H9 (cell line): ENCODE measurements around the gene EXPH5. TPM values are rescaled to one million over a fixed set of nuclear protein-coding genes. Genes with fewer than 3 reads are reported as not detected.

ENCODE experiments used
- DNase-seq: peaks from one replicate; pipeline ENCODE4 v3.0.0-alpha.2; 2017
- H2AFZ ChIP-seq: one replicate; pipeline ENCODE4 v1.6.1; 2013; ENCODE audit warnings: mild to moderate bottlenecking, low read length, control low read depth, moderate library complexity
- H2AK5ac ChIP-seq: 2 replicates; pipeline ENCODE4 v1.6.1; 2013; ENCODE audit warnings: low read length, control low read depth, mixed read lengths; ENCODE audit not compliant: insufficient read length
- H2BK120ac ChIP-seq: one replicate; pipeline ENCODE4 v1.6.1; 2013; ENCODE audit warnings: low read depth, mild to moderate bottlenecking, low read length, control low read depth, inconsistent platforms; ENCODE audit not compliant: poor library complexity, severe bottlenecking
- H2BK12ac ChIP-seq: 2 replicates; pipeline ENCODE4 v1.6.1; 2013; ENCODE audit warnings: low read length, control low read depth, mixed read lengths, low read depth; ENCODE audit not compliant: insufficient read length
- H2BK15ac ChIP-seq: 2 replicates; pipeline ENCODE4 v1.6.1; 2013; ENCODE audit warnings: low read depth, low read length, control low read depth
- H2BK20ac ChIP-seq: one replicate; pipeline ENCODE4 v1.6.1; 2013; ENCODE audit warnings: low read depth, mild to moderate bottlenecking, low read length, control low read depth, inconsistent platforms; ENCODE audit not compliant: poor library complexity, severe bottlenecking
- H2BK5ac ChIP-seq: 2 replicates; pipeline ENCODE4 v1.6.1; 2013; ENCODE audit warnings: low read length, control low read depth, mixed read lengths; ENCODE audit not compliant: insufficient read length
- H3K14ac ChIP-seq: 2 replicates; pipeline ENCODE4 v1.6.1; 2013; ENCODE audit warnings: low read length, control low read depth; ENCODE audit not compliant: insufficient read depth
- H3K18ac ChIP-seq: 2 replicates; pipeline ENCODE4 v1.6.1; 2013; ENCODE audit warnings: low read depth, mild to moderate bottlenecking, mixed read lengths, low read length, control low read depth; ENCODE audit not compliant: insufficient read length
- H3K23ac ChIP-seq: 2 replicates; pipeline ENCODE4 v1.6.1; 2013; ENCODE audit warnings: low read length, control low read depth, mixed read lengths, low read depth; ENCODE audit not compliant: insufficient read length
- H3K23me2 ChIP-seq: 2 replicates; pipeline ENCODE4 v1.6.1; 2013; ENCODE audit warnings: low read depth, mild to moderate bottlenecking, mixed read lengths, low read length, control low read depth; ENCODE audit not compliant: insufficient read length, poor library complexity, severe bottlenecking
- H3K27ac ChIP-seq: 2 replicates; pipeline ENCODE4 v1.5.1; 2013; ENCODE audit warnings: low read length, control low read depth, mixed read lengths, low read depth; ENCODE audit not compliant: insufficient read length
- H3K27me3 ChIP-seq: 2 replicates; pipeline ENCODE4 v1.6.1; 2013; ENCODE audit warnings: low read length, control low read depth, inconsistent platforms; ENCODE audit not compliant: insufficient read depth
- H3K4ac ChIP-seq: 2 replicates; pipeline ENCODE4 v1.6.1; 2013; ENCODE audit warnings: low read depth, mild to moderate bottlenecking, control low read depth, inconsistent platforms, low read length, moderate library complexity
- H3K4me1 ChIP-seq: 2 replicates; pipeline ENCODE4 v1.6.1; 2013; ENCODE audit warnings: low read length, control low read depth, inconsistent platforms; ENCODE audit not compliant: insufficient read depth
- H3K4me2 ChIP-seq: 2 replicates; pipeline ENCODE4 v1.6.1; 2013; ENCODE audit warnings: low read length, control low read depth, mixed read lengths; ENCODE audit not compliant: insufficient read length, insufficient read depth
- H3K56ac ChIP-seq: 2 replicates; pipeline ENCODE4 v1.6.1; 2013; ENCODE audit warnings: low read depth, mild to moderate bottlenecking, mixed read lengths, low read length, control low read depth; ENCODE audit not compliant: insufficient read length
- H3K79me1 ChIP-seq: 2 replicates; pipeline ENCODE4 v1.6.1; 2013; ENCODE audit warnings: low read depth, mild to moderate bottlenecking, moderate library complexity, low read length, control low read depth, inconsistent platforms; ENCODE audit not compliant: insufficient read depth, poor library complexity, severe bottlenecking
- H3K79me2 ChIP-seq: 2 replicates; pipeline ENCODE4 v1.6.1; 2013; ENCODE audit warnings: low read length, control low read depth, inconsistent platforms; ENCODE audit not compliant: insufficient read depth
- H3K9ac ChIP-seq: 2 replicates; pipeline ENCODE4 v1.6.1; 2013; ENCODE audit warnings: low read length, control low read depth, mixed read lengths; ENCODE audit not compliant: insufficient read length; ENCODE audit errors: extremely low read depth
- H3K9me3 ChIP-seq: one replicate; pipeline ENCODE4 v1.6.1; 2013; ENCODE audit warnings: low read depth, low read length, inconsistent platforms; ENCODE audit not compliant: control insufficient read depth
- H3T11ph ChIP-seq: one replicate; pipeline ENCODE4 v1.6.1; 2013; ENCODE audit warnings: mild to moderate bottlenecking, low read length, control low read depth, inconsistent platforms
- H4K20me1 ChIP-seq: one replicate; pipeline ENCODE4 v1.6.1; 2013; ENCODE audit not compliant: control insufficient read depth, insufficient read length, insufficient read depth
- H4K5ac ChIP-seq: 2 replicates; pipeline ENCODE4 v1.6.1; 2013; ENCODE audit warnings: low read depth, mild to moderate bottlenecking, mixed read lengths, low read length, control low read depth; ENCODE audit not compliant: insufficient read length
- H4K8ac ChIP-seq: replicated peaks from 2 replicates; pipeline ENCODE4 v1.6.1; 2013; ENCODE audit warnings: low read length, control low read depth, mixed read lengths, low read depth; ENCODE audit not compliant: insufficient read length
- H4K91ac ChIP-seq: 2 replicates; pipeline ENCODE4 v1.6.1; 2013; ENCODE audit warnings: low read depth, mild to moderate bottlenecking, moderate library complexity, mixed read lengths, low read length, control low read depth; ENCODE audit not compliant: insufficient read length
- H3K27ac Mint-ChIP-seq, 3 experiments: 2 replicates in 2 of 3; 3 replicates in 1 of 3; pipeline ENCODE4 v1.8.0; 2020 to 2021; ENCODE audit warnings: mixed read lengths in 3 of 3, mild to moderate bottlenecking in 1 of 3, moderate library complexity in 1 of 3
- H3K27me3 Mint-ChIP-seq: 2 replicates; pipeline ENCODE4 v1.8.0; 2021; ENCODE audit warnings: low read depth, mild to moderate bottlenecking, moderate library complexity, mixed read lengths
- H3K36me3 Mint-ChIP-seq, 3 experiments: 2 replicates in 2 of 3; 3 replicates in 1 of 3; pipeline ENCODE4 v1.8.0; 2020 to 2021; ENCODE audit warnings: low read depth in 3 of 3, mixed read lengths in 3 of 3; ENCODE audit not compliant: insufficient read depth in 1 of 3
- H3K4me1 Mint-ChIP-seq, 2 experiments: 2 replicates each; pipeline ENCODE4 v1.8.0; 2020; ENCODE audit warnings: mixed read lengths in 2 of 2
- H3K4me3 Mint-ChIP-seq, 2 experiments: 2 replicates in 1 of 2; 3 replicates in 1 of 2; pipeline ENCODE4 v1.8.0; 2020 to 2021; ENCODE audit warnings: mild to moderate bottlenecking in 2 of 2, mixed read lengths in 2 of 2, moderate library complexity in 1 of 2
- H3K9me3 Mint-ChIP-seq, 2 experiments: 2 replicates in 1 of 2; 3 replicates in 1 of 2; pipeline ENCODE4 v1.8.0; 2020; ENCODE audit warnings: mild to moderate bottlenecking in 2 of 2, mixed read lengths in 2 of 2, moderate library complexity in 1 of 2
- CTCF ChIP-seq: fragments of 200-600 bp; sonication (generic); conservative IDR thresholded peaks from 3 replicates; pipeline ENCODE4 v1.8.0; 2021; ENCODE audit warnings: antibody characterized with exemption, mild to moderate bottlenecking
- WGBS: extraction: QIAGEN DNeasy Blood & Tissue Kit; methylation state at CpG from one replicate; pipeline ENCODE4 v1.1.7; 2013; ENCODE audit warnings: missing lambda C conversion rate, low lambda C conversion rate, mixed read lengths; ENCODE audit not compliant: insufficient read length; ENCODE audit errors: extremely low coverage; 5-methylcytosine and 5-hydroxymethylcytosine counted together
- total RNA-seq: library from RNA; stranded (reverse); gene quantifications from 2 replicates; pipeline ENCODE4 v1.2.1, GENCODE V29; 2021

EXPH5 gene
- total RNA-seq, 1 experiment from 2014 or later, result 3.1 TPM

- Histone ChIP-seq H2AK5ac (no peak overlapping the region), H3K4me2 (no peak overlapping the region), H3K9me3 (no peaks in the 10 kb centered on the region), H2AFZ (no peak overlapping the region), H4K20me1 (no peaks in the 10 kb centered on the region), H3K27ac (no peak overlapping the region), H4K5ac (no peak overlapping the region), H3K4ac (no peak overlapping the region), H4K91ac (no peak overlapping the region), H3K56ac (no peak overlapping the region), H3K79me2 (no peaks in the 10 kb centered on the region), H3K27me3 (no peaks in the 10 kb centered on the region), H3K14ac (no peak overlapping the region), H3K9ac (no peak overlapping the region), H3K23me2 (no peaks in the 10 kb centered on the region), H2BK20ac (no peak overlapping the region), H3K18ac (no peak overlapping the region), H2BK120ac (no peak overlapping the region), H3K79me1 (no peaks in the 10 kb centered on the region), H2BK12ac (no peak overlapping the region), H3K23ac (no peak overlapping the region), H3K4me1 (no peaks in the 10 kb centered on the region), H3T11ph (no peak overlapping the region), H2BK5ac (no peak overlapping the region), H4K8ac (no peak overlapping the region), H2BK15ac (no peak overlapping the region)
- Mint-ChIP-seq H3K9me3 (no peaks in the 10 kb centered on the region), H3K4me1 (peaks cover 4 to 9% of the 10 kb centered on the region in 2 experiments), H3K27ac (no peak overlapping the region; a peak in 2 of 7 replicates), H3K4me3 (no peak overlapping the region), H3K36me3 (no peaks in the 10 kb centered on the region), H3K27me3 (no peaks in the 10 kb centered on the region)
- TF ChIP-seq CTCF, result no peak
- no CpG with 5 or more reads among the region's 5 CpGs for WGBS
- no peak for DNase-seq
Observed at GRCh38 chr11:108606070-108606469, 12.5 kb upstream of the EXPH5 start.
